Adrenal gland (tissue), 5 donors: ENCODE data around the gene TSFM.

Source experiments
- POLR2A ChIP-seq, 2 donors: fragments of 450-650 bp; IDR thresholded peaks; one replicate each; pipeline ENCODE4 v1.6.1; 2017; ENCODE audit warnings: antibody characterized with exemption in 2 of 2, mild to moderate bottlenecking in 2 of 2, moderate library complexity in 1 of 2
- TF ChIP-seq, protein P1 (sequence below), 6 experiments: fragments of 450-650 bp in 4 of 6; fragments of 200-600 bp in 2 of 6; sonication (generic) in 1 of 6; IDR thresholded peaks; 1 replicate in 5 of 6; 2 replicates in 1 of 6; pipeline versions ENCODE4 v1.5.1 to v1.8.0; 2016 to 2021; ENCODE audit warnings: antibody characterized with exemption in 6 of 6, mild to moderate bottlenecking in 2 of 6, moderate library complexity in 1 of 6
- donor health status: DM: no; HTN: no; CAD: no.

DNA sequence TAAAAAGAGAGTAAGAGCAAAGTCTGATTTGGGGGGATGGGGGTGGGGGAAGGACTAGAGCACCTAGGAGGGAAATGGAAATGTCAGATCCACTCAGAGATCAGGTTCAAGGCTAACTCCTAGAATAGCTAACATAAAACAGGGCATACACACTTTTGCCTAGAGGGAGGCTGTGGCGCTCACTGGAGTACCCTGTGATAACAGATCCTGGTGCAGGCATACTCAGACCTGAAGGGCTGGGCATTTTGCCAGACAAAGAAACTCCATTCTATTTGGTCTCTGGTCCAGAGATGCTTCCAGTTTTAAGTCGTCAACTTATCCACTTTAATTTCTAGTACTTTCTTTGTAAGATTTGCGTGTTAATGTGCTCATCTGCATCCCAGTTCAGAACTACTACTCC, 58.1 kb downstream of the TSFM start:
- TF ChIP-seq, protein P1, sequence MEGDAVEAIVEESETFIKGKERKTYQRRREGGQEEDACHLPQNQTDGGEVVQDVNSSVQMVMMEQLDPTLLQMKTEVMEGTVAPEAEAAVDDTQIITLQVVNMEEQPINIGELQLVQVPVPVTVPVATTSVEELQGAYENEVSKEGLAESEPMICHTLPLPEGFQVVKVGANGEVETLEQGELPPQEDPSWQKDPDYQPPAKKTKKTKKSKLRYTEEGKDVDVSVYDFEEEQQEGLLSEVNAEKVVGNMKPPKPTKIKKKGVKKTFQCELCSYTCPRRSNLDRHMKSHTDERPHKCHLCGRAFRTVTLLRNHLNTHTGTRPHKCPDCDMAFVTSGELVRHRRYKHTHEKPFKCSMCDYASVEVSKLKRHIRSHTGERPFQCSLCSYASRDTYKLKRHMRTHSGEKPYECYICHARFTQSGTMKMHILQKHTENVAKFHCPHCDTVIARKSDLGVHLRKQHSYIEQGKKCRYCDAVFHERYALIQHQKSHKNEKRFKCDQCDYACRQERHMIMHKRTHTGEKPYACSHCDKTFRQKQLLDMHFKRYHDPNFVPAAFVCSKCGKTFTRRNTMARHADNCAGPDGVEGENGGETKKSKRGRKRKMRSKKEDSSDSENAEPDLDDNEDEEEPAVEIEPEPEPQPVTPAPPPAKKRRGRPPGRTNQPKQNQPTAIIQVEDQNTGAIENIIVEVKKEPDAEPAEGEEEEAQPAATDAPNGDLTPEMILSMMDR (IDR thresholded peaks at IDR 0.05): no peak
- no peak for TF ChIP-seq POLR2A (IDR thresholded peaks at IDR 0.05)
